Stimulated activated CD8-positive, alpha-beta memory T cell treated with anti-CD3 and anti-CD28 coated beads, Interleukin-7, amount 100 ng/mL, for 1 hour (primary cell): ENCODE measurements around the gene SH3GL1.

Experiments
- DNase-seq, 2 donors: peaks; one replicate each; pipeline ENCODE4 v3.0.0-alpha.2; 2020; ENCODE audit warnings: low read depth in 2 of 2

Gene SH3GL1

DNA sequence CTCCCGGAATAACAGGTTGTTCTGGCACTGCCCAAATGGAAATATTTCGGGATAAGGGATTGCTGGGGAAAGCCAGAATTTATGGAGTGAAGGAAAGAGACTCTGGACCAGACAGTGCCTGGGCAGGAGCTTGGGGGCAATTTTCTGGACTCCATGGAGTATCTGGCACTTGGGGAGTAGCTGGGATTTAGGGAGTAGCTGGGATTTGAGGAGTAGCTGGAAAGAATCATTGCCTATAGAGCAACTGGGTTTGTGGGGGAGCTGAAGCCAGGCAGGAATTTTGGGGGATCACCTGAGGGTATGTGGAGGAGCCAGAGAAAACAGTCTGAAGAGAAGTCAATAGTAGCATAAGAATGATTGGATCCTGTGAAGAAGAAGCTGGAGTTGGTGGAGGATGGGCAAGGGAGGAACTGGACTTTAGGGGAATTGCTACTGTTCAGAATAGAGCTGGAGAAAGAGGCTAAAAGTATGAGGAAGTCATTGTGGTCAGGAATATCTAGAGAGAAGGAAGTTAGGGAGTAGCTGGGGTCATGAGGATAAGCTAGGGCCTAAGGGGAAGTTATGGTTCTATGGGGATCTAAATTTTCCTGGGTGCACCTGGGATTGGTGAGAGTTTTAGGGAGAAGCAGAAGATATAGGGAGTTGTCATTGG lies 81.2 kb downstream of the SH3GL1 start:
- DNase-seq, result no peak

DNA sequence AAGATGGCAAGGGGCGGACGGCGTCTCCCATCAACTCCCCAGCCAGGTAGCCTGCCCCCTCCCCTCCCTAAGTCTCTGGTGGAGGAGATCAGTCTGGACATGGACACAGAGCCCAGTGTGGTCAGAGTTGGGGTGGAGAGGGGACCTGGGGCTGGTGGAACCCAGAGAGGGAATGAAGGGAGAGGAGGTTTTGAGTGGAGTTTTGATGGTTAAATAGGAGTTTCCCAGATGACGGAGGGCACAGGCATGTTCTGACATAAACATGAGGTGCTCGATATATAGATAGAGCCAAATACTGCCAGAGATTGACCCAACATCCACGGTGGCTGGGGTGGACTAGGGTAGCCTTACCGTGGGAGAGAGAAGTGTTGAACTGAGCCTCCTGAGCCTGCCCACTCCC lies 81.9 kb downstream of the SH3GL1 start:
- no peak for DNase-seq

DNA sequence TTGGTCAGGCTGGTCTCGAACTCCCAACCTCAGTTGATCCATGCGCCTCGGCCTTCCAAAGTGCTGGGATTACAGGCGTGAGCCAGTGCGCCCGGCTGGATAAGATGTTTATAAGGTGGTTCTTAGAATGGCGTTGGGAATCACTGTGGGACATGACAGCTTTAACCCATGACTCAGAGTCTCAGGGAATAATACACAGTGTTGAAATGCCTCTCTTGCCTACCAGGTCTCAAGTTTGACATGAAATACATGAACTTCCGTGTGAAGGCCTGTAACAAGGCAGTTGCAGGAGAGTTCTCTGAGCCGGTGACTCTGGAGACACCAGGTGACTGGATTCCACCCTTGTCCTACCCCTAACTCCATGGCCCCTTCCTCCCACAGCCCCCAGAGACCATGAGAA lies 83.4 kb downstream of the SH3GL1 start:
- DNase-seq, result no peak

DNA sequence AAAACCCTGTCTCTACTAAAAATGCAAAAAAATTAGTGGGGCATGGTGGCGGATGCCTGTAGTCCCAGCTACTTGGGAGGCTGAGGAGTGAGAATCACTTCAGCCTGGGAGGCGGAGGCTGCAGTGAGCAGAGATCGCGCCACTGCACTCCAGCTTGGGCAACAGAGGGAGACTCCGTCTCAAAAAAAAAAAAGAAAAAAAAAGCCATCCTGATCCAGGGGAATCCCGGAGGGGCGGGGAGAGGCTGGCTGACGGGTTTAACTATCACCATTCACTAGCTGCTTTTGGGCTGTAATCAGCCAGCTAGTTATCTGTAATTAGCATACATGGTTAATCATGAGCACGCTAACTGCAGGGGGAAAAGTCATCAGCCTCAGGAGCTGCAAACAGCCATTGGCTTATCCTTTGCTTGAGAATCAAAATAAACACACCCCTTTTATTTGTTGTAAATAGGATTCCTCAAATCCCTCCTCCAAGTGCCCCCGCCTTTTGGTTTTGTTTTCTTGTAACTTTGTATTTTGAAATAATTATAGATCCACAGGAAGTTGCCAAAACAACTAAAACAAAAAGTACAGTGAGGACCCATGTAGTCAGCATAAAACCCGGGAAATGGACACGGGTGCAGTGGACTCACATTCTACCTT lies 86.4 kb downstream of the SH3GL1 start:
- no peak for DNase-seq
